HG03378 (cell line): ENCODE measurements around the gene FOXA2.

ENCODE experiments used
- ATAC-seq: cut with Tn5 transposase; IDR thresholded peaks from one replicate; pipeline ENCODE4 v1.9.1; 2021; ENCODE audit warnings: mild to moderate bottlenecking, moderate library complexity; ENCODE audit not compliant: unreplicated experiment

FOXA2 gene

DNA sequence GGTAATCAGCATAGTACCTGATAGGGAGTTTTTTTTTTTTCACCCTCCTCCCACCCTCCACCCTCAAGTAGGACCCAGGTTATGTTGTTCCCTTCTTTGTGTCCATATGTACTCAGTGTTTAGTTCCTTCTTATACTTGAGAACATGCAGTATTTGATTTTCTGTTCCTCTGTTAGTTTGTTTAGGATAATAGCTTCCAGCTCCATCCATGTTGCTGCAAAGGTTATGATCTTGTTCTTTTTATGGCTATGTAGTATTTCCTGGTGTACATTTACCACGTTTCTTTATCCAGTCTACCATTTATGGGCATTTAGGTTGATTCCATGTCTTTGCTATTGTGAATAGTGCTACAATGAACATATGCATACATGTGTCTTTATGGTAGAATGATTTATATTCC is 41.9 kb downstream of the FOXA2 start:
- no peak for ATAC-seq

DNA sequence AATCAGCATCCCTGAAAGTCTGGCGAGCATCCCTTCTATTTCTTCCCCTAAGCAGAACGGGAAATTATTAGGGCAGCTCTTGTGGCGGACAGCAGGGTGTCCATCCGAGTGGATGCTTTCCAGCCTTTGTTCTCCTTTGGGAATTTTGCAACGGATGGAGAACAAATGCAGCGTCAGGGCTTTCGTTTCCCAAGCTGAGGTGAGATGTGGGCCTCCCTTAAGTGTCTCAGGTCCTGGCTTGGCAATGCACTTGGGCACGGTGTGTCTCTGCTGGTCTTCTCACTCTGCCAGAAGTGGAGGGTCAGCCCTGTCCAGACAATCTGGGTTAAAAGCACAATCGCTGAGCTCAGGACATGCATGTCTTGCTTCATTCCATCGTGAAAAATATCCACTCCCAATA is 43.5 kb downstream of the FOXA2 start:
- no peak for ATAC-seq

DNA sequence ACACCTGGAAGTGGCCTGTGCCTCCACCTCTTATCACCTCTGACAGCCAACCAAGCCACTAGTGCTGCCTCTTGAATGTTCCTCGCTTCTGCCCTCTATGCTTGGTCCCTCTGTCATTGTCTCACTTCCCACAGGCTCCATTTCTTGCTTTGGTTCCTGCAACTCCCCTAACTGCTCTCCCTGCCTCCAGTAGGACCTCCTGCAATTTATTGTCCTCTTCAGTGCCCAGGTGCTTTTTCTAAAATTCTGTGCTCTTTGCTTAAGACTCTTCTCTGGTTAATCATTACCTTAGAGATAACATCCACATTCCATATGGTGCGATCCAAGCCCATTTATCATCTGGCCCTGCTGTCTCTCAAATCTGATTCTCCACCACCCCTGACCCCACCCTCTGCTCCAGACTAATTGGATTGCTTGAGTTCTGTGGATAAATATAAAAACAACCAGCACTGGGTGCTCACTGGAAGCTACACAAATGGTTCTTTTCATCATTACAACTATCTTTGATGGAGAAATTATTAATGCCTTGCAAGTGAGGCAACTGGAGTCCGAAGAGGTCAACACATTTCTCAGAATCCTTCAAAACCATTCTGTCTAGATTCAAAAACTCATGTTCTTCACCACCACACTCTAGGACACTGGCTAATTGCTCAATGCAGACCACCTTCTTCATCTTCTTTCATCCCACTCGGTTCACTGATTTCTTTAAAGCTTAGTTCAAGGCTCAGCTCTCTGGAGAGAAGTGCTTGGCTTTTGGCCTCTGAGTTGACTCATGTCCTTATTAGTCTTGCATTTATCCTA is 47.2 kb downstream of the FOXA2 start:
- no peak for ATAC-seq

DNA sequence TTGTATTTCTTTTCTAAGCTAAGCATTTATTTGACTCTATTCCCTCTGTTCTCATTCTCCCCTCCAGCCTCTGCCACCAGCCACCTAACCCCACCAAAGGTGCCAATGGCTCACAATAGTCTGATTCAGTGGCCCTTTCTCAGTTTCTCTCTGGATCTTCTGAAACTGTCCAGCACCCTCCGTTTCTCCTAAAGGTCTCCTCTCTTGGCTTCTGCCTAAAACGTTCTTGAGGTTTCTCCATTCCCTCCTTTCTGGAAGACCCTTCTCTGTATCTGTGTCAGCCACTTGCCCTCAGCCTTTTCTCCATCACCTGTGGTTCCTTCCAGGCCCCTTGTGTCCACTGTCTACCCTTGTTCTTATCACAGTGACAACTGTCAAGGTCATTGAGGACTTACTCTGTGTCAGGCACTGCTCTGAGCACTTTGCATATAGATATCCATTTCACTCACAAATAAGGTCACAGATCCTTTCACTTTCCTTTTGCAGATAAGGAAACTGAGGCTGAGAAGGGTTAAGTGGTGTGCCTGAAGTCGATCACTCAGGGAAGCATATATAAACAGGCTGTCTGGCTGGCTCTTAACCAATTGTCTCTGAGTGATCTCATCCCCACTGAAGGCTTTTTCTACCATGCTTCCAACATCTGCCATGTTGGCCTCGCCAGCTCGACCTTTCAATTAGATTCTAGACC is 48.1 kb downstream of the FOXA2 start:
- no peak for ATAC-seq

DNA sequence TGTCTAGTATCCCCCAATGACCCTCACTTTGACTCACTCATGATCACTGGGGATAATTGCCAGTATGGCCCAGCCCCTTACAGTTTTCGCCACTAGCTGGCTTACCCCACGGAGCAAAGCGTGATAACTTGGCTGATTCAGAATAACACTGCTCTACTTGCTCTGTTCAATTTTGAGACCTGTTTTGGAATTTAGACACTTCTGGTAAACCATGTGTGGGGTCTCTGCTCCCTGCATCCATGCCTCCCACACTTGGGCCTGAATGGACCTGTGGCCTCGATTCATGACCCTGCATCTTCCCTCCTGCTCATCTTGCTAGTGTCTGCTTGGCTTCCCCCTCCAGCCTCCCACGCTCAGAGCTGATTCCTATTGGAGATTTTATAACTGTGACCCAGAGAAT is 48.9 kb downstream of the FOXA2 start:
- no peak for ATAC-seq

DNA sequence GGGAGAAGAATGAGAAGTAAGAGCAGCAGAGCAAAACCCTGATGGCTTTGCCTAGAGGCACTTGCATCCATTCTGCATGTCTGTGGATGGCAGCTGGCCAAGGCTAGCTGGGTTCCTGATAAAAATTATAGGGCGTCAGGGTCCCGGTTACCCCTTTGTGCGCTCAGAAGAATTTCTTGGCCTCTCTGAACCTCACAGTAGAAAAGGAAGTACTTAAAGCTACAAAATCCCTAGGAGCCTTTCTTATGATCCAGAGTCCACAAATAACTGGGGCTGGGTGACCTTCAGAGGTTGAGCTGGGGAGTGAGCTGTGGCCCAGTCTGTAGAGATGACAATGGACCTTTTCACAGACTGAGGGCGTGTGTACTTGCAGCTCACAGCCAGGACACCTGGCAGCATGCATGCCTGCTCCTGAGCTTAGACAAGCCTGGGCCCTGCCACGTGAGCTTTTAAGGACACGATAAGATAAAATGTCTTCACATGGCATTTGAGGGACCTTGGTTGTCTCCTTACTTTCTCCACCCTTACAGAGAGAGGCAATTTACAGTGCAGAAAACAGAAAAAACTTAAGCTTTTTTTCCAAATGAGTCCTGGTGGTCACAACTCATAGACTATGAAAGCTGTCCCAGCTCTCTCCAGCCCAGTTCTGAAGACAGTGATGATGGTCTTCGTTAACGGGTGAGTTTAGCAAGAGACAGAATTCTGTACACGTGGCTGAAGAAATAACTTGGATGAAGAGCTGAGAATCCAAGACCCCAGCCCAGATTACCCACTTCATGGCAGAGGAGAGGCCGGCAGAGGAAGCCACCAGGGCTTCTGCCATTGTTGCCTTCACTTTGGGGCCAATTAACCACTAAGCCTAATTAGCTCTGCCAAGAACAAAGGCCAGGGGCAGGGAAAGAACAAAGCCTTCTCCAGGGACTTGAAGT is 50.3 kb downstream of the FOXA2 start:
- ATAC-seq: no peak

DNA sequence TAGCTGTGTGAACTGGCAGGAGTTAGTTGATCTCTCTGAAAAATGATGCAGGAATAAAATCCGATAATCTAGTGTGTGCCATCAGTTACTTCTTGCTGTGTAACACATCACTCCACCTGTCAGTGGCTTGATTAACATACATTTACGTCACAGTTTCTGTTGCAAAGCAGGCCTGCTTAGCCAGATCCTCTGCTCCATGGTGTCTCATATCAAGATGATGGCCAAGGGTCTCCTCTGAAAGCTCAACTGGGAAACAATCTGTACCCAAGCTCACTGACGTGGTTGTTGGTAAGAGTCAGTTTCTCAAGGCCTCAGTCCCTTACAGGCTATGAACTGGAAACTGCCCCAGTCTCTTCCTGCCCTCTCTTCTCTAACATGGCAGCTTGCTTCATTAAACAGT is 51.8 kb downstream of the FOXA2 start:
- ATAC-seq: no peak

DNA sequence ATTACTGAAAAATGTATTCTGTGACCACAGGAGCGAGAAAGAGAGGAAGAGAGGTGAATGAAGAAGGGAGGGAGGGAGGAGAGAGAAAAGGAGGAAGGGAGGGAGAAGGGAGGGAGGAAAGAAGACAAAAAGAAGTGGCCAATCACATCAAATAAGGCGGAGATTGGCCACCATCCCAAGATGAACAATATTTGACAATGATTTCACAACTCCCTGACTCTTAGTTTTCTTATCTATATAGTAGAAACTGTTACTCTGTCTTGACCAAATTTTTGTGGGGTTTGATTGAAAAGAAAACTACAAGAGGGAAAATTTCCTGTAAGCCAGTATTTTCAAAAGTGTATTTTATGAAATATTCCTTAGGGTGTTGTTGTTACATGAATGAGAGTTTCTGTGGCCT is 52.6 kb downstream of the FOXA2 start:
- no peak for ATAC-seq

DNA sequence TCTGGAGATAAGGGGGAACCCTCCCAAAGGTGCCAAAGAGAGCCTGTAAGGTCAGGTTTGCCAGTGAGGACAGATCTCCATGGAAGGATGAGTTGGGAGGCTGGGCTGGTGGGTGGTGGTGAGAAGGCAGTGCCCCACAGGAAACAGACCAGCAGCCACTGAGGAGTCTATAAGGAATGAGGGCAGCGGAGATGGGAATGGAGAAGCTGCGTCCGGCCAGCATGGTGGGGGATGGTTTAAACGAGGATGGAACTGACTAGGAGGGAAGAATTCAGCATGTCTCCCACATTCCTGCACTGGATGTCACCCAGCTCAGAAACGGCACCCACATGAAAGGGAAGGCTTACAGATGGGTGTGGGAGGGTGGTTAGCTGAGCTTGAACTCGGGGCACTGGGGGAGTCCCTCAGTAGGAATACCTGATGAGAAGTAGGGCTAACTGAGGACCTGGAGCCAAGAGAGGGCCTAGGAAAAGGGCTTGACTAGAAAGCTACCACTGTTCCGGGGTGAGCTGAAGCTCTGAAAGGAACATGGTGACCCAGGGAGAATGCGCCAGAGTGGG is 53.2 kb downstream of the FOXA2 start:
- no peak for ATAC-seq
